Measurements from ENCODE around the gene ENKD1. TPM values are rescaled to one million over a fixed set of nuclear protein-coding genes. Genes with fewer than 3 reads are reported as not detected.

The ENKD1 gene
- total RNA-seq, 2 experiments from 2014 or later = 9.3 to 10.7 TPM

GRCh38 chr16:67673712-67674580 is 7.4 kb upstream of the ENKD1 start:
- Mint-ChIP-seq H3K27me3 (no peaks in the 10 kb centered on the region), H3K36me3 (no peaks in the 10 kb centered on the region), H3K4me1 (peaks cover 5% of the 10 kb centered on the region), H3K9me3 (no peaks in the 10 kb centered on the region), H3K4me3 (no peak overlapping the region), H3K27ac (no peak overlapping the region)
- no peak for DNase-seq

GRCh38 chr16:67672739-67673662 is 6.5 kb upstream of the ENKD1 start:
- Mint-ChIP-seq H3K9me3 (no peaks in the 10 kb centered on the region), H3K4me1 (peaks cover 6% of the 10 kb centered on the region), H3K27ac (no peak overlapping the region), H3K4me3 (no peak overlapping the region), H3K36me3 (no peaks in the 10 kb centered on the region), H3K27me3 (no peaks in the 10 kb centered on the region)
- DNase-seq = peak; percentile 48

- no peak for DNase-seq
- Mint-ChIP-seq H3K27me3 (no peaks in the 10 kb centered on the region), H3K4me1 (peaks cover 9% of the 10 kb centered on the region), H3K36me3 (no peaks in the 10 kb centered on the region), H3K9me3 (no peaks in the 10 kb centered on the region), H3K4me3 (no peak overlapping the region), H3K27ac (no peak overlapping the region)
These were observed 5.8 kb upstream of the ENKD1 start for GRCh38 chr16:67672306-67672705.

GRCh38 chr16:67669499-67670101 is 3.0 kb upstream of the ENKD1 start:
- Mint-ChIP-seq H3K4me1 (peaks cover 17% of the 10 kb centered on the region), H3K27ac (no peak overlapping the region), H3K4me3 (no peak overlapping the region), H3K27me3 (no peaks in the 10 kb centered on the region), H3K9me3 (no peaks in the 10 kb centered on the region), H3K36me3 (no peaks in the 10 kb centered on the region)
- no peak for DNase-seq

GRCh38 chr16:67668495-67669157 is 2.1 kb upstream of the ENKD1 start:
- H3K36me3 Mint-ChIP-seq = peaks cover 1% of the 10 kb centered on the region
- H3K4me3 Mint-ChIP-seq = no peak overlapping the region
- no peak overlapping the region for H3K27ac Mint-ChIP-seq
- H3K9me3 Mint-ChIP-seq = no peaks in the 10 kb centered on the region
- peak; percentile 40 for DNase-seq
- peaks cover 14% of the 10 kb centered on the region for H3K4me1 Mint-ChIP-seq
- H3K27me3 Mint-ChIP-seq = no peaks in the 10 kb centered on the region

GRCh38 chr16:67667817-67668494 is 1.4 kb upstream of the ENKD1 start:
- DNase-seq = peak; percentile 87
- H3K9me3 Mint-ChIP-seq = no peaks in the 10 kb centered on the region
- no peaks in the 10 kb centered on the region for H3K27me3 Mint-ChIP-seq
- H3K4me1 Mint-ChIP-seq = peaks cover 12% of the 10 kb centered on the region
- H3K4me3 Mint-ChIP-seq = no peak overlapping the region
- H3K27ac Mint-ChIP-seq = no peak overlapping the region
- H3K36me3 Mint-ChIP-seq = peaks cover 1% of the 10 kb centered on the region

GRCh38 chr16:67667453-67667816 is 885 bp upstream of the ENKD1 start:
- no peak for DNase-seq
- no peaks in the 10 kb centered on the region for H3K9me3 Mint-ChIP-seq
- H3K36me3 Mint-ChIP-seq = peaks cover 1% of the 10 kb centered on the region
- peaks cover 12% of the 10 kb centered on the region for H3K4me1 Mint-ChIP-seq
- peak overlapping the region; percentile 91 for H3K4me3 Mint-ChIP-seq
- no peaks in the 10 kb centered on the region for H3K27me3 Mint-ChIP-seq
- H3K27ac Mint-ChIP-seq = peak overlapping the region; percentile 74

GRCh38 chr16:67666032-67666551 is 458 bp downstream of the ENKD1 start:
- Mint-ChIP-seq H3K4me1 (peaks cover 20% of the 10 kb centered on the region), H3K4me3 (peak overlapping the region; percentile 78), H3K9me3 (no peaks in the 10 kb centered on the region), H3K27me3 (no peaks in the 10 kb centered on the region), H3K36me3 (peaks cover 1% of the 10 kb centered on the region), H3K27ac (no peak overlapping the region)
- DNase-seq = peak; percentile 30

- no peaks in the 10 kb centered on the region for H3K9me3 Mint-ChIP-seq
These were observed 952 bp downstream of the ENKD1 start for GRCh38 chr16:67665598-67665997.

GRCh38 chr16:67664871-67665270 is 1.7 kb downstream of the ENKD1 start:
- H3K9me3 Mint-ChIP-seq = no peaks in the 10 kb centered on the region
- H3K4me1 Mint-ChIP-seq = peaks cover 22% of the 10 kb centered on the region
- H3K27me3 Mint-ChIP-seq = no peaks in the 10 kb centered on the region
- DNase-seq = no peak
- no peak overlapping the region for H3K27ac Mint-ChIP-seq
- H3K36me3 Mint-ChIP-seq = peaks cover 1% of the 10 kb centered on the region
- H3K4me3 Mint-ChIP-seq = no peak overlapping the region

More at GRCh38 chr16:67665598-67665997, 952 bp downstream of the ENKD1 start:
- H3K27ac Mint-ChIP-seq = no peak overlapping the region
- peaks cover 1% of the 10 kb centered on the region for H3K36me3 Mint-ChIP-seq
- no peak for DNase-seq
- peaks cover 22% of the 10 kb centered on the region for H3K4me1 Mint-ChIP-seq
- no peaks in the 10 kb centered on the region for H3K27me3 Mint-ChIP-seq
- peak overlapping the region; percentile 78 for H3K4me3 Mint-ChIP-seq

- peaks cover 4% of the 10 kb centered on the region for H3K36me3 Mint-ChIP-seq
- DNase-seq = no peak
- no peaks in the 10 kb centered on the region for H3K27me3 Mint-ChIP-seq
- H3K9me3 Mint-ChIP-seq = no peaks in the 10 kb centered on the region
- H3K27ac Mint-ChIP-seq = no peak overlapping the region
- peaks cover 22% of the 10 kb centered on the region for H3K4me1 Mint-ChIP-seq
- H3K4me3 Mint-ChIP-seq = no peak overlapping the region
These were observed 2.3 kb downstream of the ENKD1 start for GRCh38 chr16:67664258-67664657.

GRCh38 chr16:67663877-67664222 is 2.7 kb downstream of the ENKD1 start:
- Mint-ChIP-seq H3K9me3 (no peaks in the 10 kb centered on the region), H3K27me3 (no peaks in the 10 kb centered on the region), H3K36me3 (peaks cover 7% of the 10 kb centered on the region), H3K4me3 (no peak overlapping the region), H3K4me1 (peaks cover 26% of the 10 kb centered on the region), H3K27ac (no peak overlapping the region)
- no peak for DNase-seq

- H3K4me1 Mint-ChIP-seq = peaks cover 30% of the 10 kb centered on the region
- peak; percentile 52 for DNase-seq
- no peak overlapping the region for H3K4me3 Mint-ChIP-seq
- no peaks in the 10 kb centered on the region for H3K9me3 Mint-ChIP-seq
- H3K27ac Mint-ChIP-seq = no peak overlapping the region
- H3K36me3 Mint-ChIP-seq = peaks cover 8% of the 10 kb centered on the region
- H3K27me3 Mint-ChIP-seq = no peaks in the 10 kb centered on the region
These were observed 3.2 kb downstream of the ENKD1 start for GRCh38 chr16:67663151-67663876.
